T-helper 1 cell treated with Interleukin-12 subunit alpha and Interleukin-12 subunit beta and Interleukin-4 antibody, amounts not matched to agents 30 ng/mL and 1 ng/mL, for 36 hours (primary cell): ENCODE data around the gene GSK3A. TPM values are rescaled to one million over a fixed set of nuclear protein-coding genes. Genes with fewer than 3 reads are reported as not detected.

Experiments
- total RNA-seq: library from RNA; stranded (reverse); gene quantifications from 2 replicates; pipeline ENCODE4 v1.2.3, GENCODE V29; 2022

The GSK3A gene
- total RNA-seq, 1 donor from 2014 or later, result 56.9 TPM

Other genes starting within 250 kb of the GSK3A start
- 0.95 and 0.98 TPM in 2 replicates for gene ATP1A3, start 248.4 kb downstream of the GSK3A start, total RNA-seq
- gene GRIK5, start 172.4 kb downstream of the GSK3A start, total RNA-seq, result 3.6 and 4.6 TPM in 2 replicates
- gene ZNF574, start 166.4 kb downstream of the GSK3A start, total RNA-seq, result 15.2 and 15.9 TPM in 2 replicates
- gene POU2F2, start 110.2 kb downstream of the GSK3A start, total RNA-seq, result 42.8 and 46.2 TPM in 2 replicates
- gene DEDD2, start 24.9 kb downstream of the GSK3A start, total RNA-seq, result 47.7 and 48.8 TPM in 2 replicates
- gene ZNF526, start 22.3 kb downstream of the GSK3A start, total RNA-seq, result 20.1 and 20.4 TPM in 2 replicates
- gene ERF, start 12.5 kb upstream of the GSK3A start, total RNA-seq, result 41.8 and 51.2 TPM in 2 replicates
- gene CIC, start 26.6 kb upstream of the GSK3A start, total RNA-seq, result 98.8 and 99.3 TPM in 2 replicates
- gene PRR19, start 59.5 kb upstream of the GSK3A start, total RNA-seq, result 0.51 and 0.76 TPM in 2 replicates
- 35.5 and 36.8 TPM in 2 replicates for gene PAFAH1B3, start 60.0 kb upstream of the GSK3A start, total RNA-seq
- gene TMEM145, start 70.7 kb upstream of the GSK3A start, total RNA-seq, result 0.12 TPM in 1 of 2 replicates, not detected in the other
- 4.3 and 4.5 TPM in 2 replicates for gene MEGF8, start 83.0 kb upstream of the GSK3A start, total RNA-seq
- gene CNFN, start 147.7 kb upstream of the GSK3A start, total RNA-seq, result not detected in 2 replicates
- gene LIPE, start 184.8 kb upstream of the GSK3A start, total RNA-seq, result 26.9 and 30.2 TPM in 2 replicates
- not detected in 2 replicates for gene CXCL17, start 200.3 kb upstream of the GSK3A start, total RNA-seq